ENCODE data around the gene ATP1B1. TPM values are rescaled to one million over a fixed set of nuclear protein-coding genes. Genes with fewer than 3 reads are reported as not detected.

Gene ATP1B1
- total RNA-seq, 2 donors from 2014 or later, result 116 to 138 TPM

DNA sequence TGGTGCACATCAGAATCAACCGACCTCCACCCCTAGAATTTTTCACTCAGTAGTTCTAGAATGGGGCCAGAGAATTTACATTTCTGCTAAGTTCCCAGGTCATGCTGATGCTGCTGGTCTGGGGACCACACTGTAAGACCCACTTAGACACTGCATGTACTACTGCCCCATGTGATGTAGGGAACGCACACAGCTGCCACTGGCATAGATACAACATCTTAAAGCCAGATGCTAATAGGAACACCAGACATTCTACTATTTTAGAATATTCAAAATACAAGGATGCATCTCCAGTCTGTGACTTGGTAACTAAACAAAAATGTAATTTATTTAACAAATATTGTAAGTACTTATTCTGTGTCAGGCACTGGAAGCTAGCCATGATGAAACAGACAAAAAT is 14.1 kb upstream of the ATP1B1 start:
- Histone ChIP-seq H3K27ac (no peak overlapping the region), H3K9me3 (no peaks in the 10 kb centered on the region), H3K4me3 (no peak overlapping the region), H3K27me3 (no peaks in the 10 kb centered on the region), H3K4me1 (peaks cover 20% of the 10 kb centered on the region), H3K36me3 (replicated peaks in 1 of 2; ENCODE audit: insufficient read depth in 1 of 2, low read depth in 2 of 2) (no peaks in the 10 kb centered on the region)
- intact Hi-C loops (cut with DNase I), result no loop called here
- ATAC-seq (no peak), DNase-seq (no peak)
- no peak for TF ChIP-seq POLR2A (IDR thresholded peaks at IDR 0.05)
- TF ChIP-seq, protein P1, sequence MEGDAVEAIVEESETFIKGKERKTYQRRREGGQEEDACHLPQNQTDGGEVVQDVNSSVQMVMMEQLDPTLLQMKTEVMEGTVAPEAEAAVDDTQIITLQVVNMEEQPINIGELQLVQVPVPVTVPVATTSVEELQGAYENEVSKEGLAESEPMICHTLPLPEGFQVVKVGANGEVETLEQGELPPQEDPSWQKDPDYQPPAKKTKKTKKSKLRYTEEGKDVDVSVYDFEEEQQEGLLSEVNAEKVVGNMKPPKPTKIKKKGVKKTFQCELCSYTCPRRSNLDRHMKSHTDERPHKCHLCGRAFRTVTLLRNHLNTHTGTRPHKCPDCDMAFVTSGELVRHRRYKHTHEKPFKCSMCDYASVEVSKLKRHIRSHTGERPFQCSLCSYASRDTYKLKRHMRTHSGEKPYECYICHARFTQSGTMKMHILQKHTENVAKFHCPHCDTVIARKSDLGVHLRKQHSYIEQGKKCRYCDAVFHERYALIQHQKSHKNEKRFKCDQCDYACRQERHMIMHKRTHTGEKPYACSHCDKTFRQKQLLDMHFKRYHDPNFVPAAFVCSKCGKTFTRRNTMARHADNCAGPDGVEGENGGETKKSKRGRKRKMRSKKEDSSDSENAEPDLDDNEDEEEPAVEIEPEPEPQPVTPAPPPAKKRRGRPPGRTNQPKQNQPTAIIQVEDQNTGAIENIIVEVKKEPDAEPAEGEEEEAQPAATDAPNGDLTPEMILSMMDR (IDR thresholded peaks at IDR 0.05), result no peak
- 79 to 82% methylated on average over 2 of the region's 2 CpGs for WGBS, 2 donors

DNA sequence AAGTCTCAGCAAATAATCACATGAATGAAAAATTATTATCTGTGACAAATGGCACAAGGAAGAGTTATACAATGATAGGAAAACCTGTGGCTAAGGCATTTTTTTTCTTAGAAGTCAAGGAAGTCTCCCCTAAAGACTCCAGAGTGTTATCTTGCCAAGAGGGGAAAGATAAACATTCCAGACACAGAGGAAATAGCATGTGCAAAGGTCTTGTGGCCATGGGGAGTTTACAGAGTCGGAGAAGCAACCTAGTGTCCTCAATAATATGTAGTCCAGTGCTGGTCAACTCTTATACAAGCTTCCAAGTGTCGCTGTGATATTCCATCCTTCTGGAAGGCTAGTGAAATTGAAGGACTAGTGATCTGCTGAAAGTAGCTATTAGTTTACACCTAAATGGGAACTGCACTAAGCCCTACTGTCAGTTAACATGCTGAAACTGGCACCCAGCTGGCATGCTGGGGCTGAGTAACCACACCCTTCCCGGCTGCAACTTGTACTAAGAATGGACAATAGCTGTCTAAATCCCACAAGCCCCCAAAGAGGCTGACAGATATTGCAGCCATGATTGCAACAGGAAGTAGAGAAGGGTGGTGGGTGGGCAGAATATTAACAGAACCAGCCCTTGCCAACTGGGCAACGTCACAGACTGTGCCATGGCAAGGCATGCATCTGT is 11.5 kb upstream of the ATP1B1 start:
- Histone ChIP-seq H3K27me3 (no peaks in the 10 kb centered on the region), H3K27ac (no peak overlapping the region), H3K9me3 (no peaks in the 10 kb centered on the region), H3K4me3 (no peak overlapping the region), H3K4me1 (peaks cover 7% of the 10 kb centered on the region), H3K36me3 (replicated peaks in 1 of 2; ENCODE audit: insufficient read depth in 1 of 2, low read depth in 2 of 2) (no peaks in the 10 kb centered on the region)
- TF ChIP-seq, protein P1 (IDR thresholded peaks at IDR 0.05), result no peak
- no peak for TF ChIP-seq POLR2A (IDR thresholded peaks at IDR 0.05)
- 67 to 73% methylated on average over 4 of the region's 4 CpGs for WGBS, 2 donors
- no peak for DNase-seq
- intact Hi-C loops (cut with DNase I), result no loop called here
- no peak for ATAC-seq

DNA sequence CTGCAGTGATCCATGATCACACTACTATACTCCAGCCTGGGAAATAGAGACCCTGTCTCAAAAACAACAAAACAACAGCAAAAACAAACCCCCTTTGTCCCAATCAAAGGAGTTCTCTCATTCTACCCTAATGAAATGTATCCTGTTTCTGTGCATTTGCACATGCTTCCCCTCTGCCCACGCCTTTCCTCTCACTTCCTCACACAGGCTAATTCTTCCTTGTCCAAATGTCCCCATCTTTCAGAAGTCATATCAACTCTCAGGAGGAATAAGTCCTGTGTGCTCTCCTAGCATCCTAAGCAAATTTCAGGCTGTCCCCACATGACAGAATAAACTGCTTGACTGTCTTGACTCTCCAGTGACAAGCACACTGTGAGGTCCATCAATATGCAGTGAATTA is 8.1 kb upstream of the ATP1B1 start:
- 73 to 93% methylated on average over 1 of the region's 1 CpG for WGBS, 2 donors
- H3K36me3 ChIP-seq (replicated peaks in 1 of 2; ENCODE audit: insufficient read depth in 1 of 2, low read depth in 2 of 2), result no peaks in the 10 kb centered on the region
- H3K27ac ChIP-seq, result no peak overlapping the region
- H3K4me1 ChIP-seq, result peaks cover 39% of the 10 kb centered on the region
- TF ChIP-seq, protein P1 (IDR thresholded peaks at IDR 0.05), result no peak
- H3K27me3 ChIP-seq, result no peaks in the 10 kb centered on the region
- no peaks in the 10 kb centered on the region for H3K9me3 ChIP-seq
- no peak for DNase-seq
- intact Hi-C loops (cut with DNase I), result no loop called here
- no peak overlapping the region for H3K4me3 ChIP-seq
- ATAC-seq, result no peak

DNA sequence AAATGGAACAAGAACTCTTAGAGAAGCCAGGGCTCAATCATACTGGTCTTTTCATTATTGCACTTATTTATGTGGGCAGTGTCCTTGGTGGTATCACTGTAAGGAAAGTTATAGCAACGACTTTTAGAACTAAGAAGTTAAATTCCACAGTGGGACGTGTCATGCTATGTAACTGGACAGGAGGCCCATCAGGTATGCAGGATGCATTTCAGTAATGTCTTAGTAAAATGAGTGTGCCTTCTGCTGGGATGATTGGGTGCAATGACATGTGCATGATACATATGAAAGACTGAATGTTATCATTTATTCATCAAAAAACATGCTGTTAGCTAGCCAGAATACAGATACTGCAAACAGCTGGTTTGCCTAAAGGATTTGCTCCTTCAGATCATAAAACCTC is 6.9 kb upstream of the ATP1B1 start:
- 70 to 72% methylated on average over 2 of the region's 2 CpGs for WGBS, 2 donors
- no peak overlapping the region for H3K4me3 ChIP-seq
- H3K9me3 ChIP-seq, result no peaks in the 10 kb centered on the region
- TF ChIP-seq POLR2A (IDR thresholded peaks at IDR 0.05), result no peak
- TF ChIP-seq, protein P1 (IDR thresholded peaks at IDR 0.05), result no peak
- no peaks in the 10 kb centered on the region for H3K27me3 ChIP-seq
- H3K27ac ChIP-seq, result no peak overlapping the region
- intact Hi-C loops (cut with DNase I), result no loop called here
- H3K36me3 ChIP-seq (replicated peaks in 1 of 2; ENCODE audit: insufficient read depth in 1 of 2, low read depth in 2 of 2), result no peaks in the 10 kb centered on the region
- ATAC-seq, result no peak
- H3K4me1 ChIP-seq, result peaks cover 48% of the 10 kb centered on the region
- DNase-seq, result no peak

DNA sequence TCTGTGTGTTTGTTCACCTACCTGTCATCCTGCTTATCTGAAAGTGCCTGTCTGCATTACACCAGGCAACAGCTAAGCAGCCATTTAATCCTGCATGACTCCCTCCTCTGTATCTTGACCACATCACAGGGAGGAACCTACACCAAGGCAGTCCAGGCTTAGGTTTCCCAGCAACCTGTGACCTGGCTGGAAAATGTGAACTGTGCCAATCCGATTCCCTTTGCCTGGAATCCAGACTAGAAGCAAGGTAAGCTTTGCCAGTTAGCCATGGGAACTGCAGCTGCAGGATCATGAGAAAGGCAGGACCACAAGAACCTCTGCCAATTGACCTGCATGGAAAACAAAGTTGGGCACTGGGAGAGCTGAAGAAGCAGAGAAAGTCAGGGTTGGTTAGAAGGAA is 6.3 kb upstream of the ATP1B1 start:
- Histone ChIP-seq H3K4me1 (peaks cover 55% of the 10 kb centered on the region), H3K36me3 (replicated peaks in 1 of 2; ENCODE audit: insufficient read depth in 1 of 2, low read depth in 2 of 2) (no peaks in the 10 kb centered on the region), H3K27ac (peak overlapping the region in 3 of 4 donors; percentile 25 to 94 (median 93)), H3K4me3 (no peak overlapping the region), H3K9me3 (no peaks in the 10 kb centered on the region), H3K27me3 (no peaks in the 10 kb centered on the region)
- TF ChIP-seq, protein P1 (IDR thresholded peaks at IDR 0.05), result no peak
- TF ChIP-seq POLR2A (IDR thresholded peaks at IDR 0.05), result no peak
- intact Hi-C loops (cut with DNase I), result no loop called here
- DNase-seq, result peak; percentile 15 to 49 (median 42)
- ATAC-seq, result no peak
- WGBS, 2 donors, result 8 to 22% methylated on average over 1 of the region's 1 CpG

Data from body of pancreas (tissue), 4 donors.